A172 (cell line): ENCODE results near the gene RIF1. TPM values are rescaled to one million over a fixed set of nuclear protein-coding genes. Genes with fewer than 3 reads are reported as not detected.

Experiments used
- DNase-seq: peaks from one replicate; pipeline ENCODE4 v3.0.0-alpha.2; 2015; ENCODE audit warnings: low spot score
- total RNA-seq: library from RNA; depleted of rRNA; stranded (reverse); fragments of >200 nt; shearing (Covaris generic); gene quantifications from 2 replicates; pipeline ENCODE4 v1.2.3, GENCODE V29; 2014; rRNA removed

The RIF1 gene
- total RNA-seq, 1 experiment from 2014 or later = 64.2 TPM

- DNase-seq = no peak
Measured at GRCh38 chr2:151508519-151508918, 98.8 kb downstream of the RIF1 start.

GRCh38 chr2:151518802-151519201 is 109.1 kb downstream of the RIF1 start:
- DNase-seq = no peak

- no peak for DNase-seq
Measured at GRCh38 chr2:151520976-151521375, 111.3 kb downstream of the RIF1 start.

GRCh38 chr2:151522556-151522955 is 112.9 kb downstream of the RIF1 start:
- DNase-seq = no peak

- DNase-seq = peak; percentile 8
Measured at GRCh38 chr2:151523850-151524249, 114.1 kb downstream of the RIF1 start.

GRCh38 chr2:151525821-151526373 is 116.2 kb downstream of the RIF1 start:
- no peak for DNase-seq

GRCh38 chr2:151526572-151527090 is 116.9 kb downstream of the RIF1 start:
- DNase-seq = no peak

Other genes with a start within 250 kb of the RIF1 start
- gene RBM43, start 148.0 kb upstream of the RIF1 start, total RNA-seq = 2.8 and 4.1 TPM in 2 replicates
- 20.0 and 27.1 TPM in 2 replicates for gene NMI, start 120.2 kb upstream of the RIF1 start, total RNA-seq
- gene TNFAIP6, start 52.3 kb upstream of the RIF1 start, total RNA-seq = 0.21 and 2.0 TPM in 2 replicates